NCI-H748 treated with DMSO at 0.1 percent for 48 hours (cell line): Measurements from ENCODE around the gene PLEKHG1.

Experiments
- DNase-seq: peaks from one replicate; lab custom pipeline; 2025; lab: John Stamatoyannopoulos, UW

The PLEKHG1 gene

DNA sequence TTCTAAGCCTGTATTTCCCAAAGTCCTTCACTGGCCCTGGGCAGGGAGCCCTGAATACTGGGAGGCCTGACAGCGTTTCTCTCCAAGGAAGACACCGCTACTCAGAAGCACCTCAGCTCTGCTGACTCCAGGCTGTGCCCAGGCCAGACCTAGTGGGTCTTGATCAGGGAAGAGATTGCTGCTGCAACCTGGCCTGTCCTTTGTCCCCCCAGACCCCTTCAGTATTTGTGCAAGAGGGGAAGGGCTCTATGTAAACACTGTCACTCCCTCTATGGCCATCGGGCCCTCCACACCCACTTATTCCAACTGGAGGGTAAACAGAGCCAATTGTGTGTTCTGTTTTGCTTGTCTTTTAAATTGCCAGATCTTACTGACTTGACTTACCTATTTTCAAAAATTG, 20.6 kb downstream of the PLEKHG1 start:
- DNase-seq = peak; percentile 48

DNA sequence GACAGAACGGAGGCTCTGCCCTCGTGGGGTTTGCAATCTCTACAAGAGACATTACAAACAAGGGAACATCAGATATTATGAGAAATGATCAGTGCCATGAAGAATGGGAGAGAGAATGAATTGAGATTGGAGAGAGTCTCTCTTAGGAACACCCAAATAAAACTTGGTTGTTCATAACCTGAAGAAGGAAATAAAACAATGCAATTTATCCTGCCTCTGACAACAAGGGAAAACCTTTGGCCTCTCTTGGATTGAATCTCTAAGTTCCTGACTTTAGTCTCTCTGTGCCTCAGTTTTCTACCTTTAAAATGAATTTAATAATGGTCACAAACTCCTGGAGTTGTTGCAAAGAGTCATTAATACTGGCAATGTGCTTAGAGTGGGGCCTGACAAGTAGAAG, 21.1 kb downstream of the PLEKHG1 start:
- no peak for DNase-seq

DNA sequence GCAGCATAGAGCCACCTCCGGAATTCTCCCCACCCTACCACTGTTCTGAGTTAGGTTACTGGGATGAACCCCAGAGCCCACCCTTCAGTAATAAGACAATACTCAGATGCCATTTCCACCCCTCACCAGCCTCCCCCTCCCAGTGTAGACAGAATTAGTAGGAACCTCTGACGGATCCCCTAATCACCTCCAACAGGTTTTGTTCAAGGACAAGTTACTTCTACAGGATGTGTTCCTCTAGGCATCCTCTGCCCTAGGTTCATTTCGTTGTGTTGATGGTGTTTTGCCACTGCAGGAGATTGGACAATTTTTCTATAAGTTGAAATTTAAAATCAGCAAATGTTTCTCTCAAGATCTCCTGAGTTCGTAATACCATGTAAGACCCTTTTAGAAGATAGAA, 22.8 kb downstream of the PLEKHG1 start:
- no peak for DNase-seq

DNA sequence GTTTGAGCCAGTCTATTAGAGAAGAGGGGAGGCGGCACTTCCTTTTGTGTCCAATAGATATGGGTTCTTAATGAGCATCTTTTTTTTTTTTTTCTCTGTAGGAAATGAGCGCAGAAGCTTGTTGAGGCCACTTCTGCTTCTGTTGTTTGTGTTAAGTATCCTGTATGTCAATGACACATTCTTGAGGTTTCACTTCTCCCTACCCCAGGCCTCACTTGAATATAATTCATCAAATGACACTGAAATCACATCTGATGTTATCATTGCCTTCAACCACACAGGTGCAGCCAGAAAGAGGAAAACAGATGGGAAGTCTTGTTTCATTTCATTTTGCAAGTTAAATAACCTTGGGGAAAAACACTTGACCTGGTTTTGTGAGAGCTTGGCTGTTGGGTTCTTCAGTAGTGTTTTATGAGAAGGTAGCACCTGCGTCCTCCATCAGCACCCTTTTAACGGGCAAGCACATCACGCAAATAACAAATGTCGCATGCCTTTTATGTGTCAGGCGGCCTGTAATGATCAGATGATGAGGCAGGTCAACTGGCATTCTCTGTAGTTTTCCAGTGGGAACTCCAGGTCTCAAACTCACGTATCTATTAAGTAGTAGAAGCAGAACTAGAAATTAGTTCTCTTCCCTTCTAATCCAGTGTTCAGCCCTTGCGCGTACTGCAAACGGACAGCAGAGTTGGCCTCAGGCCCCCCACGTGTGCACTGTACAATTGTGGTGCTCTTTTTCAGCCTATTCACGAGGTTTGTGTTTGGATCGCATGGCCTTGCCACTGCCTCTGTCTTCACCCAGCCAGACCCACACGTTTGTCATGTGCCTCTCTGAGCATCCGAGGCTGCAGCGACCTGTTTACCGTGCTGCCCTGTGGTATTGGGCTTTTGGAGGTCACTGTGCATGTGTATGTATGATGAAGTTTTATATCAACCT, 23.5 kb downstream of the PLEKHG1 start:
- peak; percentile 35 for DNase-seq

DNA sequence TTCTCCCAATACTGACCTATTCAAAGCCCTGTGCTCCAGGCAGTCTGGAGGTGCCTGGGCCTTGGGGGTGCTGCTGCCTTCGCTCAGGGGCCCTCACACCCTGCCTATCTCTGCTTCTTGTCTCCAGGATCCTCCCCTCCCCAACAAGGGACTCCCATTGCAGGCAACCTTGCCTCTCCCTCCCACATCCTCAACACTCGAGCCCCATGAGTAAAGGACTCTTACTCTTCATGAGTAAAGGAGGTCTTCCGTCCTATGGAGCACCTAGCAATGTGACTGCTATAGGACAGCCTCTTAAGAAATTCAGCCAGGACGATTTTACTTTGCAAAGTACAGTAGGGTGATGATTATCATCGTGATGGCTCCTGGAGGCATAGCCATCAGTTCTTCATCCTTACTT, 24.5 kb downstream of the PLEKHG1 start:
- DNase-seq = no peak

DNA sequence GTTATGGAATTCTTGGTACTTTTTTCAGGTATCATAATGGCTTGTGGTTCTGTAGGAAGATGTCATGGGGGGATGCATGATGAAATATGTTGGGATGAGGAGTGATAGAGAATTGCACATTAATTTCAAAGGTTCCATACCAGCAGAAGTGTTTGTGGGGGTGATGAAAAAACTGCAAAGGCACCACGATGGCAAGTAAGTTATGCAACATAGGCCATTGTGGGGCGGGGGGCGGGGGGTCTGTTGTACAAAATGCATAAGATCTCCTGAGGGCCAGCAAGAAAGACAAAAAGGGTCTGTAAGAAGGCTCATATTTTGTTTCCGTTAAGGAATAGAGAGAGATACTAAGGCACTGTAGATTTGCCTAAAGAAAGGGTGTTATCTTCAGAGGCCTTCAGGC, 26.2 kb downstream of the PLEKHG1 start:
- DNase-seq = no peak

DNA sequence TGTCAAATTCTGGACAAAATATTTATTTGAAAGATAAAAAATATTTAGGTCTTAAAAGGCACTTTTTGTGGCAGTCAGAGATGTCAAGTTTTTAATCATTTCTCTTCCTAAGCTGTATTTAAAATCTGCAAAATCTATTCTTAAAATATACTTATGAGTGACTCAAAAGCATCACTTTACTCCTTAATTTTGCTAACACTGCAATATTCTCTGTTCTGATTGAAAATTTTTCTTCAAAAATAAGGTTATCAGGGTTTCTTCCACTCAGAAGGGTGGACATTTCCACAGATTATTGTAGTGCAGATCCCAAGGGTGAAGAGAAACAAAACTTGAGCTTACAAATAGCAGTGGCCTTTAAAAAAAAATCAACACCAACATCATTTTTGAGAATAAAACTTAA, 27.5 kb downstream of the PLEKHG1 start:
- DNase-seq = no peak

DNA sequence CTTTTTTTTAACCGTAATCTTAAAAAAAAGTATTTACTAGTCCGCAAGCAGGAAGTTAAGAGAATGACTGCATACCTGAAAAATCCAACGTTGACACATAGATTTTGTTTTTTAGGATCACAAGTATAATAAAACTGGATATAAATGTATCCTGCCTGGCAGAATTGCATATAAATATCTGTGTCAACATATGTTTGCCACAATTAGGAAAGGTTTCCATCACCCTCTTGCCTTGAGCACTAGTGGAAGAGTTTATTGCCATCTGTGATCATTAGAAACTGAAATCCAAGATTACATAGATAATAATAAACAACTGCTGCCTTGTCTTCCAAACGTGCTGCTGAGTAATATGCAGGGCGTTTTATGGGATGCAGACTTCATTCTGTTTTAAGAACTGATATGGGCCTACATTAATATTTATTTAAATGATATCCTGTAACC, 27.9 kb downstream of the PLEKHG1 start:
- no peak for DNase-seq

DNA sequence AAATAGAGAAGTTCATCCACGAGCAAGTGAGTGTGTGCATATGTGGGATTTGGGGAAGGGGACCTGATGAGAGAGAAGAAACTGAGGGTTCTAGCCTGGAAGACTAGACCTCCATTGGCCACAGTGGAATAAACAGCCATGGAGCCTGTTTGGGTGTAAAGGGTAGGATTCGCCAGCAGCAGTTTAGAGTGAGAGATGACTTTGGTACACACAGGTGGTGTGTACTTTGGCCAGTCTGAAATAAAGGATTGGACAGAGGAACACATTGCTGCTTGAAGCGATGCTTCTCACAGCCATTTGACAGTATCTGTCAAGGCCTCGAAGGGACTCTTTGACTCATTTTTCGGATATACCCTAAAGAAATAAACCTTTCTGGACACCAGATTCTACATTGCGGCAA, 29.2 kb downstream of the PLEKHG1 start:
- DNase-seq = no peak

DNA sequence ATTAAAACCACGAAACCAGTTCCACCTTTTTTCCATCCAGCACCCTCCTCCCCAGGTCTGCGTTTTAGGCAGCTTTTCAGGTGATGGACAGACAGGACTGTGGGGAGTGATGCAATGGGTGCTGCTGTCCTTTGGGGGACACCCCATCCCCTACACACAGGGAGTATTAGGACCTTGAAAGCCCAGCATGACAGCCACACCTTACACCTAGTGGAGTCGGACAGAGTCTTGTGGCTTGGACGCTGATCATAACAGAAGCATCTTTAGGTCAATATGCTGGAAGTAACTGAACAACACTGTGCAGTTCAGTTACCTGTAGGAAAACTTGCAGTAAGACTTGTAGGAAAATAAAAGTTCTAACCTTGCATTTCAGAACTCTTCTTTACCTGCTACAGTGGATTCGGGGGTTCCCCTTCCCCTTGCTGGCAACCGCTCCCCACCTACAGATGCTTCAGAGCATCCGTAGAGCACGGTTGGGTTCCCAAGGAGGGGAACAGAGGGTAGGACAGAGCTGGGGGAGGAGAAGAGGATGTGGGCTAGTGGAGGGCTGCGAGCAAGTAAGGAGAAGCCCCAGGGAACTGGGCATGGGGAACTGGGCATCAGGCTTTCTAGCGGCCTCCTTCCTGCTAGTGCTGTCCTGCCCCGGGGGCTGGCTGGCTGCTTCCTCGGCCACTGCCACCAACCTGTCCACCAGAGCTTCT, 31.7 kb downstream of the PLEKHG1 start:
- no peak for DNase-seq

DNA sequence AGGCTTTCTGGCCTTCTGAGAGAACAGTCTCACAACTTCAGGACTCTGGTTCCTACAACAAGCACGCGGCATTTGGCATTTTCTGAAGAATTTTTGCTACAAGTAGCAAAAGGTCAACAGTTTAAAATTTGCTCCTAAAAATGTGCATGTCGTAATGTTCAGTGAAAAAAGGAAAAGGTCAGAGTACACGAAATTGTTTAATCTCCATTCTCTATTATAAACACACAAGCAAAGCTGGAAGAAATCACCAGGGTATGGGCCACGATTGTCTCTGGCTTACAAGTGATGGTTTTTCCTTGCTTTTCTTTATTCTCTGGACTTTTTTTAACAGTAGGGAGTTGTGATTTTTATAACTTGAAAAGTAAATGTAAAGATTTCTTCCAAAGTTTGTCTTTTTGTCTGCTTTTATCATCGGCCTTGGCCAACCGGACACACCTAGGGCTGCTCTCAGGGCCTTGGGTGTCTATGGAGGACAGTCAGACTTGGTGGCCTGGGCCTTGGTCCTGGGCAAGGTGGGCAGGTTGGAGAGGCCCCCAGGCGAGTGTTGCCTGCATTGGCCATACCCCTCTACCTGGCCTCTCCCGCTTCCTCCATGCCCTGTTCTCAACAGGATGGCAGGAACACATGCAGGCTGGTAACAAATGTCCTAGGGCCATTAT, 32.4 kb downstream of the PLEKHG1 start:
- DNase-seq = no peak

DNA sequence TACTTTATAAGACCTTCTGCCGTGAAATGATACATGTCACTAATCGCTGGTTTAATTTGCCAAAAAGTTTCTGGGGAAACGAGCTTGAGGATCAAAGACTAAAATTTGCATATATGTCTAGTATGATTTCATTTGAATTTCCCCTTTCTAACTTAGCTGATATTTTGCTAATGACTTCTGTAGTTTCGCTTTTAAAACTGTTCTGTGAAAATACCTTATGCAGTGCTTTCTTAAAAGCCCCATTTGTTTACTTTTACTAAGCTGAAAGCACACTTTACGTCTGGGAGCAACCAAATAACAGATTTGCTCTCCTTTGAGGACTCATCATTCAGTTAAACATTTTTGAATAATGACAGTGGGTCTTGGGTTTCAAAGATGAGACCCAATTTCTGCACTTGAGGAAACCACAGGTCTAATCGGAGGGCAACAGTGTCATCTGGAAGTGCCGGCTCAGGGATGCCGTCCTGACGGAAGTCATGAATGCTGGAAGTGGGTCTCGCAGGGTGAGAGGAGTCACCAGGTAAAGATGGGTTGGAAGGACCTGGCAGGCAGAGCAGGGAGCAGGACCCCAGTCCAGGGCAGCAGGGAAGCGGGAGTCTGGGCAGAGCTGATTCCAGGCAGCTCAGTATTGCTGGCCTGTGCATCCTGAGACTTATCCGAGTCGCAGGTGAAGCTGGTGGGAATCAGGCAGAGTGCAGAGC, 33.2 kb downstream of the PLEKHG1 start:
- no peak for DNase-seq

DNA sequence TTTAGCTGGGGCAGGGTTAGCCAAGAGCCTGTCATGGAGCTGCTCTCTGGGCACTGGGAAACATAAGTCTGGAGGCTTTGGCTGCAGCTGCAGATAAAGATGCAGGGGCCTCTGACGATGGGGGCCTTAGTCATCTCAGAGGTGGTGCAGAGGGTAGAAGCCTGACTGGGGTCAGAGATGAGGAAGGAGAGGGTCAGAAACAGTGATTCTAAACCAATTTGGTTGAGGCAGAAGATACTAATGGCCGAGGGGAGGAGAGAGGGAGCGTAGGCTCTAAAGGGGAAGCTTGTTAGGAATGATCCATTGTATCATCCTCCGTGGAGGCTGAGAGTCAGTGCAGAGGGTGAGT, 33.8 kb downstream of the PLEKHG1 start:
- DNase-seq = no peak

DNA sequence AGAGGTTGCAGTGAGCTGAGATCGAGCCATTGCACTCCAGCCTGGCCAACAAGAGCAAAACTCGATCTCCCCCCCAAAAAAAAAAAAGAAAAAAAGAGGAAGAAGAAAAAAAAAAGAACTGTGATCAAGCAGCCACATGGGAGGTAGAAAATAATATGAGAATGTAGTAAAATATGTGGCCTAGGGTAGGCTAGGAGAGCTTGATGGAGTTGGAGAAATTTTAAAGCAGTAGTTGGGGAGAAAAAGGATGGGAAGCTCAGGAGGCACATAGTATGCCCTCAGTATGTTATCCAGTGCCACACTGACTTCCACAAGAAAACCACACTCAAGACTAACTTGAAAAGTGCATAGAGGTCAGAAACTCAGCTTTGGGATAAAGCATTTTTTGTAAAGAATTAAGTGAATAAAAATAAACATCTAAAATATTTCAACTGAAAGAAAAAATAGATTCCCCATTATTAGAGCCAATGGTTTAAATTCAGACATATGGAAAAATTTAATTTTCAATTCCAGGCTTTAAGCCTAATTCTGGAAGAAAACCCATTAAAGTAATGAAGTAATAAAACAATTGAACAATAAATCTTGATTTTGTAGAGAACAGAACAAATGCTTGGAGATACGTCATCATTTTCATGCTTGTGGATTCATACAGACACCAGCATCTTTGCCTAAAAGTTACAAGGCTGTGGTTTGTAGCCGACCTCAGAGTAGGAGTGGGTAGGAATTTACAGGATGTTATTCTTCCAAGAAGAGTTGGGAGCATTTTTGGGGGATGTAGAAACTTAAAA, 34.7 kb downstream of the PLEKHG1 start:
- no peak for DNase-seq

DNA sequence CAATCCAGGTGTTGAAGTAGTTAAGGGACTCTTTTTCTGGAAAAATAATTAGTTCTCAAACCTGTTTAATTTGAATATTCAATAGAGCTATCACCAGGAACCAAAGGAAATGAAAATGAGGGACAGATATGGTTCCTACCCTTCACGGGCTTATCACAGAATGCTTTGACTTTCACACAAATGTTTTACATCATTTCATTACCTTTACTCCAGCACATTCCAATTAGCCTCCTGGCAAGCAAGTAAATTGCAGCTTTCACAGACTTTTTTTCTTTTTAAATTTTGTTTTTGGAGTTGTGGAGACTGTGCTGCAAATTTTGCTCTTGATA, 35.2 kb downstream of the PLEKHG1 start:
- no peak for DNase-seq

DNA sequence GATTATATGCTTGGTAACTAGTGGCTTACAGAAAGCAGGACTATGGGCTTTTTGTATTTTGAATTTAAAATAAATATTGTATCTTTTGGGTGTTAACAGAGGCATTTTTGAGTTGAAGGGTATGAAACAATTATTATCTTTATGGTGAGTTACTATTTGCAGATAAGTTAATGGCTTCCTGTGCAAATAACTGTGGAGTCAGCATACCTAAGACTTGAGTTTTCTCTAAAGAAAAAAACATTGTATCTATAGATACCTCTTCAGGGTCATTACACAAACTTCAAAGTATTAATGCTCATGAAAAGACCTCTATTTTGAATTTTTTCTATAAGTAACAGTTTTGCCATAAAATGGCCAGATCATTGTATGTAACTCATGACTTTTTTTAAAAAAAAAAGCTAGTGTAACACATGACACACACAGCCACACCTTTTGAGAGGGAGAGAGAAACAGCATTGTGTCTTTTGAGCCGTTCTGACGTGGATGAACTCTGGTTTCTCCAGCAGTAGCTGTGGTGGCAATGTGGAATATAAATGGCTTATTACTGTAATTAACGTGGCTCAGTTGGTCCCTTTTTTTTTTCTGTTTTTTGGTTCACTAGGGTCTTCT, 36.3 kb downstream of the PLEKHG1 start:
- DNase-seq = no peak

DNA sequence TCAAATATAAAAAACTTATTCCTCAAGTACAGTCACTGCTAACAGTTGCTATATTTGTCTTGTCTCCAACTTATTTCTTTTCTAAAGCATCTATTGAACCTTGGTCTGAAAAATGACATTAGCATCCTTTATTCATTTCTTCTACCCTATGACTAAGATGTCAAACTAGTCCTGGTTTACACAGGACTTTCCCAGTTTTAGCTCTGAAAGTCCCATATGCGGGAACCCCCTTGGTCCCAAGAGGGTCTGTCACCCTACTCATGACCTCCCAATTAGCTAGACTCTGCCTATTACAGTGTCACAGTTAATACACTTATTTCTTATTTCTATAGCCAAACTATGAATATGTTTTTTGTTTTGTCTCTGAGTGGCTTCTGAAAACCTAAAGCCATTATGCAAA, 37.1 kb downstream of the PLEKHG1 start:
- no peak for DNase-seq

DNA sequence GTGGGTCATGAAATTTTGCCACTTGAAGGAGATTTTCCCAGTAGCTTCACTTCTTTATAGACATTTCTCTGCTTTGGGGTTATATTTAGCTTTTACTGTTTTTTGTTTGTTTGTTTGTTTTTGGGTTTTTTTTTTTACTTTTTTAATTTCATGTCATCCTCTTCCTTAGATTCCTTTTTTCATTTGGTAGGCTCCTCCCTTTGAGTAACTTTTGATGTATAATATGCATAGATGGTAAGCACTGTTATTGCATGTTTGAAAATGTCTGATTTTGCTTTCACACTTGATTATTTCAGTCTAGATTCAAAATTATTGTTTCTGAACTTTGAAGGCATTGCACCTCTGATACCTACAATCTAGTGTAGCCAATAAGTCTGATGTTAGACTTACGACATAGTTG, 37.6 kb downstream of the PLEKHG1 start:
- no peak for DNase-seq

DNA sequence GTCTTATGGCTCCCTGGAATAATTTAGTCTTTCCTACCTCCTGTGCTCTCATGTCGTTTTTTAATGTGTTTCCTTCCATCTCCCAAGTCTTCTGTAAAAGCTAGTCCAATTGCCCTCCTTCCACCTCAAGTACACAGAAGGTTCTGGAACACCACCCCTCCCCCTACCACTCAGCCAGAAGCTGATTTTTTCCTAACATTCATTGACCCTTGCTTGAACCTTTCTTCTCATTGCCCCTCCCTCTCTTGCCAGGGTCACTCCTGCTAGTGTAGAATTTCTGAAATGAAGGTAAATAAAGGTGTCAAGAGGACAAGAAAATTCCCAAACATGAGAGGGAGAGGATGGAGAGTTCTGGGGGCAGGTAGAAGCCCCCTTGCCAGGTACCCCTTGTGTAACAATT, 38.6 kb downstream of the PLEKHG1 start:
- no peak for DNase-seq

DNA sequence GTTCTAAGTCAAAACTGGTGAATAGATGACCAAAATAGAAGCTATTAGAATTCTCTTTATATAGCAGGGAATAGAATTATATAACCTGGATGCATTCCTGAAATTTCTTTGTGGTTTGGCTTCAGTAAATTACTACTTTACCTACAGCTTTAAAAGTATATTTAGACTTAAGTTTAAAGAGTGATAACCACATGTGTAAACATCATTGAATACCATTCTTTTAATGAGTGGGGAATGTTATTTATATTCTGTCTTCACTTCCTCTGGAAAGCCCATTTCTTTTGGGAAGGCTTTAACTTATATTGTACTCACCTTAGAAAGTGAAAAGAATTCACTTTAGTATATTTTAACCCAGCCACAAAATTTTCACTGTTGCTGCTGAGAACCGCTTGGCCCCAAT, 39.1 kb downstream of the PLEKHG1 start:
- no peak for DNase-seq

DNA sequence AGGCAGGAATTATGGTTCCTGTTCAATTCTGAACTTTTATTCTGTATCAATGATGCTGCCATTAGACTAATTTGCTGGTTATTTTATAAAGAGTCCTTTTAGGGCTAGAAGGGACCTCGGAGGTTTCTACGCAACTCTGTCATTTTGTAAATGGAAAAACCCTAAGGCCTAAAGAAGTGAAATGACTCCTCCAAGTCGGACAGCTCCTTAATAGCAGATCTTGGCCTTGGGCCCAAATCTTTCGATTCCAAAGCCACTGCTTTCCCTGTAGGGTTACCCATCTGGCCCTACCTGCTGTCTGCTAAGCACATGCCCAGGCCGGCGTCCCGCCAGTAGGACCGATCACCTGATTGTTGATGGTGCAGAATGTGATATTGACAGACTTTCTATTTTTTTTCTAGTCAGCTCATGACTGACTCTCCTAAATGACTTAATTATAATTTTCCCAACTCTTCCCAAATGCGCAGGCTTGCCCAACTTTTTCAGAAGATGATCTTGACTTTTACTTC, 40.2 kb downstream of the PLEKHG1 start:
- no peak for DNase-seq
